Activated naive CD4-positive, alpha-beta T cell treated with anti-CD3 and anti-CD28 coated beads for 36 hours (primary cell): ENCODE measurements around the gene IGSF1. TPM values are rescaled to one million over a fixed set of nuclear protein-coding genes. Genes with fewer than 3 reads are reported as not detected.

Experiments used
- CTCF ChIA-PET: fragments of 350-600 bp; sonication (Branson Sonifier 250); formaldehyde crosslinking; loops from one replicate; lab custom pipeline; 2021; ENCODE audit warnings: antibody characterized with exemption; lab: Charles Lee
- DNase-seq: peaks from one replicate; pipeline ENCODE4 v3.0.0-alpha.2; 2020
- H3K27ac Mint-ChIP-seq: one replicate; pipeline ENCODE4 v1.8.0; 2021; ENCODE audit warnings: mild to moderate bottlenecking, mixed read lengths
- H3K27me3 Mint-ChIP-seq: one replicate; pipeline ENCODE4 v1.8.0; 2021; ENCODE audit warnings: low read depth, mixed read lengths
- H3K36me3 Mint-ChIP-seq: one replicate; pipeline ENCODE4 v1.8.0; 2021; ENCODE audit warnings: low read depth, mixed read lengths
- H3K4me1 Mint-ChIP-seq: one replicate; pipeline ENCODE4 v1.8.0; 2021; ENCODE audit warnings: low read depth, mixed read lengths
- H3K4me3 Mint-ChIP-seq: one replicate; pipeline ENCODE4 v1.8.0; 2021; ENCODE audit warnings: mild to moderate bottlenecking, moderate library complexity, mixed read lengths
- H3K9me3 Mint-ChIP-seq: one replicate; pipeline ENCODE4 v1.8.0; 2021; ENCODE audit warnings: mixed read lengths
- intact Hi-C: fragments of 100-400 bp; cut with micrococcal nuclease; formaldehyde crosslinking; loops from one replicate; pipeline ENCODE4 v1.15.1; 2023
- total RNA-seq, 2 experiments: library from RNA; stranded (reverse); gene quantifications; one replicate each; pipeline ENCODE4 v1.2.3, GENCODE V29; 2021

The IGSF1 gene
- total RNA-seq, result not detected

GRCh38 chrX:131288738-131289511 is at the start of gene IGSF1:
IGSF1 (minus strand) TSS chrX:131289306; CDS start chrX:131286674, 2,632 bp downstream.
- peak within 1 kb of the TSS; percentile 47 for H3K4me3 Mint-ChIP-seq
- no peak for DNase-seq
- H3K27ac Mint-ChIP-seq, result no peak within 1 kb of the TSS
- peaks cover 6% of the 10 kb centered on the region for H3K27me3 Mint-ChIP-seq
- no peaks in the 10 kb centered on the region for H3K36me3 Mint-ChIP-seq
- CTCF ChIA-PET, result no interaction called here
- intact Hi-C loops, result no loop called here
- no peaks in the 10 kb centered on the region for H3K9me3 Mint-ChIP-seq
- H3K4me1 Mint-ChIP-seq, result no peaks in the 10 kb centered on the region

- Mint-ChIP-seq H3K4me3 (no peak overlapping the region), H3K27ac (no peak overlapping the region), H3K36me3 (no peaks in the 10 kb centered on the region), H3K27me3 (no peaks in the 10 kb centered on the region), H3K4me1 (no peaks in the 10 kb centered on the region), H3K9me3 (no peaks in the 10 kb centered on the region)
- CTCF ChIA-PET, result no interaction called here
- intact Hi-C loops, result no loop called here
- DNase-seq, result no peak
Observed at GRCh38 chrX:131332331-131332730, 43.2 kb upstream of the IGSF1 start.

- Mint-ChIP-seq H3K9me3 (no peaks in the 10 kb centered on the region), H3K4me3 (no peak overlapping the region), H3K27me3 (peaks cover 3% of the 10 kb centered on the region), H3K4me1 (no peaks in the 10 kb centered on the region), H3K27ac (no peak overlapping the region), H3K36me3 (no peaks in the 10 kb centered on the region)
- CTCF ChIA-PET, result no interaction called here
- intact Hi-C loops, result no loop called here
- no peak for DNase-seq
Observed at GRCh38 chrX:131331152-131331551, 42.0 kb upstream of the IGSF1 start.

GRCh38 chrX:131330735-131331134 is 41.6 kb upstream of the IGSF1 start:
- H3K27me3 Mint-ChIP-seq, result peaks cover 3% of the 10 kb centered on the region
- no peak overlapping the region for H3K4me3 Mint-ChIP-seq
- CTCF ChIA-PET, result no interaction called here
- H3K27ac Mint-ChIP-seq, result no peak overlapping the region
- H3K9me3 Mint-ChIP-seq, result no peaks in the 10 kb centered on the region
- DNase-seq, result no peak
- no peaks in the 10 kb centered on the region for H3K4me1 Mint-ChIP-seq
- H3K36me3 Mint-ChIP-seq, result no peaks in the 10 kb centered on the region
- intact Hi-C loops, result no loop called here

- H3K27me3 Mint-ChIP-seq, result peaks cover 3% of the 10 kb centered on the region
- H3K27ac Mint-ChIP-seq, result no peak overlapping the region
- no peaks in the 10 kb centered on the region for H3K36me3 Mint-ChIP-seq
- H3K4me3 Mint-ChIP-seq, result no peak overlapping the region
- no peaks in the 10 kb centered on the region for H3K9me3 Mint-ChIP-seq
- no peaks in the 10 kb centered on the region for H3K4me1 Mint-ChIP-seq
- CTCF ChIA-PET, result interaction anchor here (0.6 kb wide), 1 partner anchor 125 kb away, joined by 3 read pairs; no protein-coding TSS in a partner anchor
- intact Hi-C loops, result no loop called here
- DNase-seq, result no peak
Observed at GRCh38 chrX:131322651-131323050, 33.5 kb upstream of the IGSF1 start.

GRCh38 chrX:131317326-131317725 is 28.2 kb upstream of the IGSF1 start:
- Mint-ChIP-seq H3K36me3 (no peaks in the 10 kb centered on the region), H3K4me1 (no peaks in the 10 kb centered on the region), H3K9me3 (no peaks in the 10 kb centered on the region), H3K27me3 (no peaks in the 10 kb centered on the region), H3K27ac (no peak overlapping the region), H3K4me3 (no peak overlapping the region)
- CTCF ChIA-PET, result no interaction called here
- DNase-seq, result no peak
- intact Hi-C loops, result no loop called here

- DNase-seq, result no peak
- CTCF ChIA-PET, result no interaction called here
- Mint-ChIP-seq H3K36me3 (no peaks in the 10 kb centered on the region), H3K4me3 (no peak overlapping the region), H3K27me3 (no peaks in the 10 kb centered on the region), H3K4me1 (no peaks in the 10 kb centered on the region), H3K9me3 (no peaks in the 10 kb centered on the region), H3K27ac (no peak overlapping the region)
- intact Hi-C loops, result no loop called here
Observed at GRCh38 chrX:131316260-131316659, 27.2 kb upstream of the IGSF1 start.

- Mint-ChIP-seq H3K27ac (no peak overlapping the region), H3K36me3 (no peaks in the 10 kb centered on the region), H3K4me1 (no peaks in the 10 kb centered on the region), H3K9me3 (no peaks in the 10 kb centered on the region), H3K27me3 (peaks cover 2% of the 10 kb centered on the region), H3K4me3 (no peak overlapping the region)
- DNase-seq, result no peak
- CTCF ChIA-PET, result no interaction called here
- intact Hi-C loops, result no loop called here
Observed at GRCh38 chrX:131308980-131309379, 19.9 kb upstream of the IGSF1 start.

- Mint-ChIP-seq H3K36me3 (no peaks in the 10 kb centered on the region), H3K4me1 (no peaks in the 10 kb centered on the region), H3K9me3 (no peaks in the 10 kb centered on the region), H3K4me3 (no peak overlapping the region), H3K27me3 (peaks cover 2% of the 10 kb centered on the region), H3K27ac (no peak overlapping the region)
- intact Hi-C loops, result no loop called here
- CTCF ChIA-PET, result no interaction called here
- no peak for DNase-seq
Observed at GRCh38 chrX:131306601-131307000, 17.5 kb upstream of the IGSF1 start.

- intact Hi-C loops, result no loop called here
- Mint-ChIP-seq H3K4me1 (no peaks in the 10 kb centered on the region), H3K9me3 (no peaks in the 10 kb centered on the region), H3K27ac (no peak overlapping the region), H3K4me3 (no peak overlapping the region), H3K36me3 (no peaks in the 10 kb centered on the region), H3K27me3 (peaks cover 2% of the 10 kb centered on the region)
- CTCF ChIA-PET, result no interaction called here
- DNase-seq, result no peak
Observed at GRCh38 chrX:131305926-131306325, 16.8 kb upstream of the IGSF1 start.

GRCh38 chrX:131302701-131303100 is 13.6 kb upstream of the IGSF1 start:
- Mint-ChIP-seq H3K9me3 (no peaks in the 10 kb centered on the region), H3K27me3 (no peaks in the 10 kb centered on the region), H3K4me1 (no peaks in the 10 kb centered on the region), H3K4me3 (no peak overlapping the region), H3K36me3 (no peaks in the 10 kb centered on the region), H3K27ac (no peak overlapping the region)
- intact Hi-C loops, result no loop called here
- CTCF ChIA-PET, result no interaction called here
- no peak for DNase-seq

GRCh38 chrX:131301155-131301554 is 12.0 kb upstream of the IGSF1 start:
- H3K4me3 Mint-ChIP-seq, result no peak overlapping the region
- no peaks in the 10 kb centered on the region for H3K27me3 Mint-ChIP-seq
- H3K9me3 Mint-ChIP-seq, result no peaks in the 10 kb centered on the region
- H3K27ac Mint-ChIP-seq, result no peak overlapping the region
- no peak for DNase-seq
- intact Hi-C loops, result no loop called here
- no peaks in the 10 kb centered on the region for H3K4me1 Mint-ChIP-seq
- CTCF ChIA-PET, result no interaction called here
- H3K36me3 Mint-ChIP-seq, result no peaks in the 10 kb centered on the region

- Mint-ChIP-seq H3K4me3 (no peak overlapping the region), H3K9me3 (no peaks in the 10 kb centered on the region), H3K27me3 (no peaks in the 10 kb centered on the region), H3K4me1 (no peaks in the 10 kb centered on the region), H3K36me3 (no peaks in the 10 kb centered on the region), H3K27ac (no peak overlapping the region)
- intact Hi-C loops, result no loop called here
- no peak for DNase-seq
- CTCF ChIA-PET, result no interaction called here
Observed at GRCh38 chrX:131298846-131299245, 9.7 kb upstream of the IGSF1 start.
